Neural progenitor cell (in vitro differentiated cells): ENCODE results near the gene WDR77. TPM values are rescaled to one million over a fixed set of nuclear protein-coding genes. Genes with fewer than 3 reads are reported as not detected.

Experiments
- DNase-seq: peaks from one replicate; pipeline ENCODE4 v3.0.0-alpha.2; 2016; ENCODE audit warnings: low spot score
- H2AFZ ChIP-seq: fragments of 200-600 bp; sonication (generic); replicated peaks from 2 replicates; pipeline ENCODE4 v1.6.1; 2016; ENCODE audit warnings: antibody characterized with exemption
- H3F3A ChIP-seq: fragments of 200-600 bp; sonication (generic); 2 replicates; pipeline ENCODE4 v1.6.1; 2016; ENCODE audit warnings: antibody characterized with exemption, low read depth
- H3K27ac ChIP-seq: fragments of 200-600 bp; sonication (generic); 2 replicates; pipeline ENCODE4 v1.5.1; 2016; ENCODE audit warnings: mild to moderate bottlenecking
- H3K27me3 ChIP-seq: fragments of 200-600 bp; sonication (generic); 2 replicates; pipeline ENCODE4 v1.6.1; 2016; ENCODE audit warnings: mild to moderate bottlenecking, moderate library complexity
- H3K36me3 ChIP-seq: fragments of 200-600 bp; sonication (generic); 2 replicates; pipeline ENCODE4 v1.5.1; 2016
- H3K4me1 ChIP-seq: fragments of 200-600 bp; sonication (generic); 2 replicates; pipeline ENCODE4 v1.6.1; 2016; ENCODE audit warnings: mixed run types
- H3K4me2 ChIP-seq: fragments of 200-600 bp; sonication (generic); 2 replicates; pipeline ENCODE4 v1.6.1; 2016
- H3K4me3 ChIP-seq: fragments of 200-600 bp; sonication (generic); 2 replicates; pipeline ENCODE4 v1.5.1; 2016
- H3K79me2 ChIP-seq: fragments of 200-600 bp; sonication (generic); 2 replicates; pipeline ENCODE4 v1.6.1; 2016; ENCODE audit warnings: low read depth
- H3K9ac ChIP-seq: fragments of 200-600 bp; sonication (generic); 2 replicates; pipeline ENCODE4 v1.6.1; 2016
- H3K9me3 ChIP-seq: fragments of 200-600 bp; sonication (generic); 2 replicates; pipeline ENCODE4 v1.5.1; 2016; ENCODE audit warnings: low read depth
- H4K20me1 ChIP-seq: fragments of 200-600 bp; sonication (generic); 2 replicates; pipeline ENCODE4 v1.6.1; 2016; ENCODE audit warnings: low read depth
- H3K27ac Mint-ChIP-seq: 3 replicates; pipeline ENCODE4 v1.8.0; 2021; ENCODE audit warnings: mixed read lengths
- H3K27me3 Mint-ChIP-seq: 2 replicates; pipeline ENCODE4 v1.8.0; 2022; ENCODE audit warnings: low read depth, mild to moderate bottlenecking, inconsistent platforms, moderate library complexity, mixed read lengths; ENCODE audit not compliant: insufficient read depth
- H3K36me3 Mint-ChIP-seq: 3 replicates; pipeline ENCODE4 v1.8.0; 2021; ENCODE audit warnings: mixed read lengths
- H3K4me1 Mint-ChIP-seq: 3 replicates; pipeline ENCODE4 v1.8.0; 2021; ENCODE audit warnings: mixed read lengths
- H3K4me3 Mint-ChIP-seq: 3 replicates; pipeline ENCODE4 v1.8.0; 2021; ENCODE audit warnings: mild to moderate bottlenecking, moderate library complexity, mixed read lengths
- H3K9me3 Mint-ChIP-seq: 3 replicates; pipeline ENCODE4 v1.8.0; 2020; ENCODE audit warnings: mixed read lengths
- EZH2 ChIP-seq: fragments of 200-600 bp; sonication (generic); IDR thresholded peaks from 2 replicates; pipeline ENCODE4 v1.6.1; 2017; ENCODE audit warnings: antibody characterized with exemption, mild to moderate bottlenecking, moderate library complexity
- EZH2phosphoT487 ChIP-seq: fragments of 200-600 bp; sonication (generic); IDR thresholded peaks from 2 replicates; pipeline ENCODE4 v1.6.1; 2017; ENCODE audit warnings: antibody characterized with exemption
- total RNA-seq: library from RNA; depleted of rRNA; stranded (reverse); fragments of >200 nt; gene quantifications from 2 replicates; pipeline ENCODE4 v1.2.3, GENCODE V29; 2015; ENCODE audit warnings: low replicate concordance
- TF ChIP-seq, protein P1 (sequence below): fragments of 200-600 bp; sonication (generic); IDR thresholded peaks from 2 replicates; pipeline ENCODE4 v1.5.1; 2017; ENCODE audit warnings: antibody characterized with exemption, mild to moderate bottlenecking

WDR77 gene
- total RNA-seq, 1 donor from 2014 or later: 73.3 TPM

DNA sequence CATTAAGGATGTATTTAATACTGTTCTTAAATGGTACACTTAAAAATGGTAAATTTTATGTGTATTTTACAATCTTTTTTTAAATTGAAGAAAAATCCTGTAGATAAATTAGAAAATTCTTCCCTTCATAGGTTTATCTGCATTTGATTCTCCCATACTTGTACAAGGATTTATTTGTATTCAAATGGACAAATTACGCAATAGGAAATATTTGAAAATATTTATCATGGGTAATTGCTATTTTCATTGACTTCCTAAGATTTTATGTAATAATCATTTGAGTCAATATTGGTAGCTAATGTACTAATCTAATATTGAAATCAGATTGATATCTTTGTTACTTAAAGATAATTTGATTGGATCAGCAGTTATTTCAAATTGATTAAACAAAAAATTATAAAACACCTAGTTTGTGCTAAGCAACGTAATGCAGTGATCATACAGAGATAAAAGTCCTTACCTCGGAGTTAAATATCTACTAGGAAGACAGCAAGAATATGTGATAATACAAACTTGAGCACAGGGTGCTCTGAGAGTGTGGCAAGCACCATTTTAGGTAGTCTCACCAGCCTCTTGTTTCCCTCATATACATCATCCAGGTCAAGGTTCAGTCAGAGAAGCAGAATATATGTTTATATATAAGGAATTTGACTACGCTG is 13.4 kb upstream of the WDR77 start:
- H3K27ac Mint-ChIP-seq: no peak overlapping the region
- no peak for DNase-seq
- Histone ChIP-seq H3F3A (peaks cover 8% of the 10 kb centered on the region), H3K9me3 (no peaks in the 10 kb centered on the region), H3K27ac (no peak overlapping the region), H2AFZ (no peak overlapping the region), H3K36me3 (no peaks in the 10 kb centered on the region), H3K4me2 (no peak overlapping the region), H3K9ac (no peak overlapping the region), H3K27me3 (no peaks in the 10 kb centered on the region), H3K79me2 (no peaks in the 10 kb centered on the region), H3K4me3 (no peak overlapping the region), H3K4me1 (no peaks in the 10 kb centered on the region), H4K20me1 (no peaks in the 10 kb centered on the region)
- H3K9me3 Mint-ChIP-seq: no peaks in the 10 kb centered on the region
- no peak overlapping the region for H3K4me3 Mint-ChIP-seq
- TF ChIP-seq, protein P1, sequence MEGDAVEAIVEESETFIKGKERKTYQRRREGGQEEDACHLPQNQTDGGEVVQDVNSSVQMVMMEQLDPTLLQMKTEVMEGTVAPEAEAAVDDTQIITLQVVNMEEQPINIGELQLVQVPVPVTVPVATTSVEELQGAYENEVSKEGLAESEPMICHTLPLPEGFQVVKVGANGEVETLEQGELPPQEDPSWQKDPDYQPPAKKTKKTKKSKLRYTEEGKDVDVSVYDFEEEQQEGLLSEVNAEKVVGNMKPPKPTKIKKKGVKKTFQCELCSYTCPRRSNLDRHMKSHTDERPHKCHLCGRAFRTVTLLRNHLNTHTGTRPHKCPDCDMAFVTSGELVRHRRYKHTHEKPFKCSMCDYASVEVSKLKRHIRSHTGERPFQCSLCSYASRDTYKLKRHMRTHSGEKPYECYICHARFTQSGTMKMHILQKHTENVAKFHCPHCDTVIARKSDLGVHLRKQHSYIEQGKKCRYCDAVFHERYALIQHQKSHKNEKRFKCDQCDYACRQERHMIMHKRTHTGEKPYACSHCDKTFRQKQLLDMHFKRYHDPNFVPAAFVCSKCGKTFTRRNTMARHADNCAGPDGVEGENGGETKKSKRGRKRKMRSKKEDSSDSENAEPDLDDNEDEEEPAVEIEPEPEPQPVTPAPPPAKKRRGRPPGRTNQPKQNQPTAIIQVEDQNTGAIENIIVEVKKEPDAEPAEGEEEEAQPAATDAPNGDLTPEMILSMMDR: no peak
- TF ChIP-seq EZH2 (no peak), EZH2phosphoT487 (no peak)
- H3K36me3 Mint-ChIP-seq: peaks cover 15% of the 10 kb centered on the region
- H3K27me3 Mint-ChIP-seq: no peaks in the 10 kb centered on the region
- H3K4me1 Mint-ChIP-seq: no peaks in the 10 kb centered on the region

- H3K9me3 ChIP-seq: no peaks in the 10 kb centered on the region
- peaks cover 18% of the 10 kb centered on the region for H3K36me3 Mint-ChIP-seq
- H3K79me2 ChIP-seq: no peaks in the 10 kb centered on the region
- no peak overlapping the region for H3K9ac ChIP-seq
- no peaks in the 10 kb centered on the region for H3K27me3 Mint-ChIP-seq
- no peak for DNase-seq
- H2AFZ ChIP-seq: no peak overlapping the region
- H3K27ac ChIP-seq: no peak overlapping the region
- no peaks in the 10 kb centered on the region for H3K4me1 ChIP-seq
- H4K20me1 ChIP-seq: no peaks in the 10 kb centered on the region
- peaks cover 8% of the 10 kb centered on the region for H3F3A ChIP-seq
- H3K4me1 Mint-ChIP-seq: no peaks in the 10 kb centered on the region
- H3K4me3 Mint-ChIP-seq: no peak overlapping the region
- H3K4me3 ChIP-seq: no peak overlapping the region
- H3K27me3 ChIP-seq: no peaks in the 10 kb centered on the region
- no peak overlapping the region for H3K4me2 ChIP-seq
- H3K9me3 Mint-ChIP-seq: no peaks in the 10 kb centered on the region
- peaks cover under 1% of the 10 kb centered on the region for H3K36me3 ChIP-seq
- TF ChIP-seq EZH2 (no peak), EZH2phosphoT487 (no peak)
- TF ChIP-seq, protein P1: no peak
- H3K27ac Mint-ChIP-seq: no peak overlapping the region
Measured at GRCh38 chr1:111461765-111462164, 12.7 kb upstream of the WDR77 start.

- Histone ChIP-seq H3K36me3 (peaks cover 7% of the 10 kb centered on the region), H3K9ac (no peak overlapping the region), H3K4me2 (no peak overlapping the region), H3K4me3 (no peak overlapping the region), H3K4me1 (peaks cover 2% of the 10 kb centered on the region), H3K9me3 (no peaks in the 10 kb centered on the region), H3K27me3 (no peaks in the 10 kb centered on the region), H4K20me1 (peaks cover 14% of the 10 kb centered on the region), H2AFZ (no peak overlapping the region), H3K27ac (no peak overlapping the region), H3K79me2 (peaks cover 41% of the 10 kb centered on the region), H3F3A (no peaks in the 10 kb centered on the region)
- Mint-ChIP-seq H3K27ac (no peak overlapping the region), H3K9me3 (no peaks in the 10 kb centered on the region), H3K27me3 (no peaks in the 10 kb centered on the region), H3K4me1 (peaks cover 8% of the 10 kb centered on the region), H3K4me3 (no peak overlapping the region), H3K36me3 (peaks cover 22% of the 10 kb centered on the region)
- TF ChIP-seq EZH2phosphoT487 (no peak), EZH2 (no peak)
- TF ChIP-seq, protein P1: no peak
- no peak for DNase-seq
Measured at GRCh38 chr1:111455642-111456031, 6.6 kb upstream of the WDR77 start.
